Activated CD4-positive, alpha-beta T cell treated with anti-CD3 and anti-CD28 coated beads, Interleukin-2, amount 50 U/mL, for 1 hour (primary cell): ENCODE data around the gene MAGI2.

Source experiments
- DNase-seq: peaks from one replicate; pipeline ENCODE4 v3.0.0-alpha.2; 2020

MAGI2 gene

DNA sequence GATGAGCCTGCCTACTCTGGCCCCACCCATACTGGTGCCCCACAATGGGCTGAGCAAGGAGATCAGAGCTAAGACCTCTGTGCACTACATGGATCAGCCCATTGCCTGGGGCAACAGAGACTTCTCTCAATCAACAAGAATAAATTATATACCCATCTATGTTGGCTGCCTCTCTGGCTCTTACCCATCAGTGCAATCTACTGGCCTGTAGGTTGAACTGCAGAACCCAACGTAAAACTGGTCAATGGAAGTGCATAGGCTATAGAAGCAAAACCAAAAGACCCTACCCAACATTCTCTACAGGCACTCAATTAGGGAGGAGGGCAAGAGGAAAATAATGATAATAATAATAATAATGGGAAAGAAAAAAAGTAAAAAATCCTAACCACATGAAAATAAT lies 574.3 kb downstream of the MAGI2 start:
- no peak for DNase-seq

DNA sequence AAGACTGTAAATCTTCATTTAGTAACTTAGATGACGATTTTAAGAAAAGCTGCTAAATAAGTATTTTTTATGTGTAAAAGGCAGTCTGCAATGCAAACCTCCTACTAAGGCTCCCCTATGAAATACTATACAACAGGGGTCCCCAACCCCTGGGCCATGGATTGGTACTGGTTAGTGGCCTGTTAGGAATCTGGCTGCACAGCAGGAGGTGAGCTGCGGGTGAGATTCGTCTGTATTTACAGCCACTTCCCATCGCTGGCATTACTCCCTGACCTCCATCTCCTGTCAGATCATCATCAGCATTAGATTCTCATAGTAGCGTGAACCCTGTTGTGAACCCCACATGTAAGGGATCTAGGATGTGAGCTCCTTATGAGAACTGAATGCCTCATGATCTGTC lies 580.4 kb downstream of the MAGI2 start:
- DNase-seq: no peak

DNA sequence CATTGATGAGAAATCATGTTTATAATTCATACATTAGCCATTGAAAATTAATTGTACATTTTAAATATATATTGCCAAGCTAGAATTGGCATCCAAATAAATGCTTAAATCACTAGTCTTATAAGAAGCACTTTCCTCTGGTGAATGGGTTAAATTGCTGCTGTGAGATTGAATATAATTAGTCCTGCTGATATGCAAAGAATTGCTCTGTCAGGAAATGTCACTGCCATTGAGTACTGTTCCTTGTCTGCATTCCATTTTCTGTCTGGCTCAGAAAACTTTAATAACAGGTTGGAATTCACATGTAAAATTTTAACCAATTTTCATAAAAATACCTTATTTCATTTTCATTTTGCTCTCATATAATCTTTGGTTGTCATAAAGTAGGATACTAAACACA lies 589.1 kb downstream of the MAGI2 start:
- no peak for DNase-seq

DNA sequence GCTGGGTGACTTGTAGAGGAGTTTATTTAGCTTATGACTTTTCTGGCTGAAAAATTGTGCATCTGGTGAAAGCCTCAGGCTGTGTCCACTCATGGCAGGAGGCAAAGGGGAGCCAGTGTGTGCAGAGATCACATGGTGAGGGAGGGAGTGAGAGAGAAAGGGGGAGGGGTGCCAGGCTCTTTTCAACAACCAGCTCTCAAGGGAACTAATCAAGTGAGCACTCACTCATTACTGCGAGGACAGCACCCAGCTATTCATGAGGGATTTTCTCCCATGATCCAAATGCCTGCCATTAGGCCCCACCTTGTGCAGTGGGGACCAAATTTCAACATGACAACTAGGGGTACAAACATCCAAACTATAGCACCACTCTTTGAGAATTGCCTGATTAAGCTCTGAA lies 590.2 kb downstream of the MAGI2 start:
- DNase-seq: no peak

DNA sequence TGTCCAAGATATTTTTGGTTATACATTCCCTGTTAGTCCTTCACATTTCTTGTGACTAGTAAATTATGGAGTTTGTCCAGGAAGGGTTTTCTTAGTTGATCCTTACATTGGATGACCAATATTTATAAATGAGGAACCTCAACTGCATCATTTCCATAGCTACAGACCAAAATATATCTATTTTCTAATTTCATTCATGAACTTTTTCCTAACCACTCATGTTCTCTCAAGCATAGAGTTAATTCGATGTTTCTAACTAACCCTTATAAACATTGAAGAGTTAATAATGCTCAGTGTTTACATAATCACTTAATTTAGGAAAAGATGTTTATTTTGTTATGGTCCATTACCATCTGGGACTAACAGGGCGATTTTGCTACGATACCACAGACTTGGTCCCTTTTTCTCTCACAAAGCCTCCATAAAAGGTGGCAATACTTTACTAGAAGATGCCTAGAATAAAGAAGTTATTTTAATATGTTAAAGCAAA lies 591.0 kb downstream of the MAGI2 start:
- no peak for DNase-seq

DNA sequence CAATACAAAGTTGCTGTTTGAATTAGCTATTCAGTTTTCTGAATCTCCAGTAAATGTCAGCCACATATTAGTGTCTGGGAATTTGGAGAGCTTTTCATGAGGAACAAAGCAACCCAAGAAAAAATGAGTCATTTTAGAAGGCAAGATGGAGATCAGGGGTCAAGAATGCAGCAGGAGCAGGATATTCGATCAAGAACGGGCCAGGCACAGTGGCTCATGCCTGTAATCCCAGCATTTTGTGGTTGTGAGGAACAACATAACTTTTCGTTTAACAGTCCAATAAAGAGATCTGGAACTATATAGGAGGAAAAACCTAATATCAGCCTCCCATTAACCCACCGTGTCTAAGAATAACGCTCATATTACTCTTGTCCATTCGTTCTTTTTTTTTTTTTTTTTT lies 600.5 kb downstream of the MAGI2 start:
- DNase-seq: no peak

DNA sequence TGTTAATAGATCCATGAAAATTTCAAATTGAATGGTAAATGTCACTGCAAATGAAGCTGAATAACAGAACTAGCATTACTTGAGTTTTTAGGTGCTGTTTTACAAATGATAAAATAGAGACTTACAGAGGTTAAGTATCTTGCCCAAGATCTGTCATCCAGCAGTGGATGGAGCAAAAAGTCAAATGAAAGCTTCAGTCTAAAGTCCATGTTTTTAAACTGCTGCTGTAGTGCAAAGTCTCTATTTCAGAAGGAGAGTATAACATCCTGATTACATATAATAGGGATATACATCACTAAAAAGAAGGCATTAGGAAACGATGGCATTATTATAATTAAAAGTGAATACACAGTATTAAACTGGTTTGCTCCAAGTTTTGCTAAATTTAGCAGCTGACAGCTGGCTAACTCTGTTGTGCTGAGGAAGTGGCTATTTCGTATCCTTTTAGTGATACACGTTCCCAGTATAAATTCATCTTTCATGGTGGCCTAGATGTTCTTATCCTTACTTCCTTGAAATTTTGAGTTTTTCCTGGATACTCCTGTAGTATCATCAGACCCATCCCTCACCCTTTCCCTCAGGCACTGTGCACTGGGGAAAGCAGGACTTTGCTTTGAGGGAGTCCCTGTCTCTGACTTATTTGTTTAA lies 603.2 kb downstream of the MAGI2 start:
- DNase-seq: no peak

DNA sequence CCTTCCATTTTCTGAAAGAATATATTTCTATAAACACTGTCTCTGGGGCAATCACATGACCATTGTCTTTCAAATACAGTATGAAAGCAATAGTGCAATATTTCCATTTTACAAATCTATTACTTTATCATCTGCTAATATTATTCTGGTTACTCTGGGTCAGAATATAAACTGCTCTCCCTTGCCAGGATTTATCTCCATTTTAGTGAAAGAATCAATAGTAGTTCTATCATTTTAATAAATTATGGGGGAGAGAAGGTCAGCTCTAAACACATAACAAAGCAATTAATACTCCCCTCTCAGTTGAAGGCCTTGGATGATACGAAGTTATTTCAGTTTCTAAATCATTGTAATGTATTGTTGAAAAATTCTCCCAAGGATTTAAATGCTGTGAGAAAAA lies 608.3 kb downstream of the MAGI2 start:
- no peak for DNase-seq

DNA sequence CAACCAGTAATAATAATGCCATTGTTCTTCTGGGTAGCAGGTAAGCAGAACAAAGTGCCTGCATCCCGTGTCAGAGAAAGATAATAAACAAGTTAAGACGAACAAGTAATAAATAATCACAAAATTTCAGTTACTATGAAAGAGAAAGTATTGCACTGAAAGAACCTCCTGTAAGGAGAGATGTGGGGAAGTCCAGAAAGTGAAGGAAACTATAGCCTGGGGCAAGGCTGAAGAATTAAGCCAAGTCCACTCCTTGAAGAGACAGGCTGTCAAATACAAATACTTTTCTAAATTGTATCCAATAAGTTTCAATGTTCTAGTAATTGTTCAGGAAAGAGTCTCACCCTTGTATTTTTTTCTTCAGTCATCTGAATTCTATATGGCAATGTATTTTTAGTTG lies 611.4 kb downstream of the MAGI2 start:
- no peak for DNase-seq

DNA sequence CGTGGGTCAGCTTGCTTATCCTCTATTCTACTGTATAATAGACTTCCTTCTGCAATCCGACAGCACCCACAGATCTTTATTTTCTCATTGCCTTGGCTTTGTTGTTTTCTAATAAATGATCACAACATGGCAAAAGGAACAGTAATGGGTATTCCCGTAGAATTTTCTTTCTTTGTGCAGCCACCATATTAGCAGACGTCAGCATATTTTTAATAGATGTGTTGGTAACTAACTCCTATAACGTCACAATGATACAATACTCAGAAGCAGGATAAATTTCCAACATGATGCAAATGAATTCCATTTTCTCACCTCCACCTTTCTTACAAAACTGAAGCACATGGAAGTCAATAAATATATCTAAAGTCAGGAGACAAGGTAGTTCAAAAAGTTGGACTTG lies 617.6 kb downstream of the MAGI2 start:
- DNase-seq: no peak

DNA sequence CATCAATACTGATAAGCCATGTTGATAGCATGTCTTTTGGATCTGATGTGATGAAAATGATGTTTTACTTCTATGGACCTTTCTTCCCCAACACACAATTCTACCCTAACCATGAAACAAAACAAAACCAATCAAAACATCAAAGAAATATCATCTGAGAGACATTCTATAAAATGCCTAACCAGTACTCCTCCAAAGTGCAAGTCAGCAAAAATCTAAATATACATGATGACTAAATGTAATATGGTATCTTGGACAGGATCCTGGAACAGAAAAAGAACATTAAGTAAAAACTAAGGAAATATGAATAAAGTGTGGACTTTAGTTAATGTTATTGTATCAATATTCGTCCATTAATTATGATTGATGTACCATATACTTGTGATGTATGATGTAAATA lies 625.1 kb downstream of the MAGI2 start:
- DNase-seq: no peak

DNA sequence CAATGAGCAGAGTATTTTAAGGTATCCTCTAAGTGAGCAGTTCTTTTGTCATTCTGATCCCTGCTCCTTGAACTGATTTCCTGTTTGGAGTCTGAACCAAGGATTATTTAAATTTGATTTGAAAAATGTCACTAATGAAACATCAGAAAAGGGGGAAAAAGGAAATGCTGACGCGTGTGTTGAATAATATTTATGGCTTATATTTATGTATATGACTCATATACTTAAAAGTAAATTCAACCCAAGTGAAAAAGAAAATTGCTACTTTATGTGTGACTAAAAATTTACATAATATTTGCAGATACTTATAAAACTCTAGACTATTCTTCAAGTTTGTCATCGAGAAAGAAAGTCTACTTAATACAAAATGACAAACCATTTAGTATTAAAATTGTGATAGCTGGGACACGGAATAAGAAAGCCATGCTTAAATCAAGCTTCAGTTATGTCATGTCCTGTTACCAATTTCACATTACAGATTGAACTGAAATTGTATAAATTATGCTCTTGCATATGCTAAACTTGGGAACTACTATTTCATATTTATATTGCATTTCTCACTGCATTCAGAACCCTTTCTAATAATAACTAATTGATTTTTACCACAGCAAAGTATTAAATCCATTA lies 649.9 kb downstream of the MAGI2 start:
- DNase-seq: no peak

DNA sequence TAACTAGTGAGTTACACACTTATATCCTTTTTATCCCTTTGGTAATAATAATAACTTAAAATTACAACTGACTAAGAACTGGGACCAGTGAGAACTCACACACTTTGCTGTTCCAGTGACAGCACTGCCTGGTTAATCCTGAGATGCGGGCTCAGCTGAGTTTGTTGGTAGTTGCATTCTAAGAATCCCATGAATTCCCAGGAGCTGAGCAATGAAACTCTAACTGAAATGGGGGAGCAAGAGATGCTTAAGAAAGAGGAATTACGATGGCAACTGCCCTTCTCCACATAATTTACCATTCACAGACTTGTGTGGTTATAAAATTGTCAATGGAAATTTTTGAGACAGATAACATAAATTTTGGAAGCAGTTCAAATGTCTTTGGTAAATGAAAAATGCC lies 659.4 kb downstream of the MAGI2 start:
- DNase-seq: no peak

DNA sequence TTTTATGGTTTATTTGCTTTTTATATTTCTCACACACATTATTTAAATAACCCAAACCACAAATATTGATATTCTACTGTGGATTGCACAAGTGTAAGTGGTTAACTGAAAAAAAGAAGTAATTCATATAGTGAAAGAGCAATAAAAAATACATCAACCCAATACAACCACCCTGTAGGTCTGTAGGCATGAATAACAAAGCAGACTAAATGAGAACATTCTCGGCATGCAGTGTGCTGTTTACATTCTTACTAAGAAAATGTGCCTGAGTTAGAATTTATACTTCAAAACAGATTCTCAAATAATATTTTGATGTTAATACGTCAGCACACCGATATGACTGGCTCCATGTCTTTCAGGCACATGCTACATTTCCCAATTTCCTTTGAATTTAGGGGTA lies 660.8 kb downstream of the MAGI2 start:
- DNase-seq: no peak

DNA sequence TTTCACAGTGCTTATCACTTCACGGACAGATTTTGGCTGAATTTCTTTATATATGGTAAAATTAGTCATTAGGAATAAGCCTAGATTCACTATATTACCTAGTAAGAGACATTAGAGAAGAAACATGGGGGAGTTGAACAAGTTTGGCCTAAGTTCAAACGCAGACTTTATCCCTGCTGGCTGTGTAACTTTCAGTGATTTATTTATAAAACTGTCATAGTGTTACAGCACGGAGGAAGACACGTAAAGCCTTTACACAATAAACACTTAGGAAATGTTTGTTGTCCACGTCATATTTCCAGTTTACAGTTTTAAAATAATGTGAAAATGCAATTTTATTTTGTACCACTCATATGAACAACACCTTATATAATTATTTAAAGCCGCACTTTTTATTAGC lies 661.5 kb downstream of the MAGI2 start:
- DNase-seq: no peak

DNA sequence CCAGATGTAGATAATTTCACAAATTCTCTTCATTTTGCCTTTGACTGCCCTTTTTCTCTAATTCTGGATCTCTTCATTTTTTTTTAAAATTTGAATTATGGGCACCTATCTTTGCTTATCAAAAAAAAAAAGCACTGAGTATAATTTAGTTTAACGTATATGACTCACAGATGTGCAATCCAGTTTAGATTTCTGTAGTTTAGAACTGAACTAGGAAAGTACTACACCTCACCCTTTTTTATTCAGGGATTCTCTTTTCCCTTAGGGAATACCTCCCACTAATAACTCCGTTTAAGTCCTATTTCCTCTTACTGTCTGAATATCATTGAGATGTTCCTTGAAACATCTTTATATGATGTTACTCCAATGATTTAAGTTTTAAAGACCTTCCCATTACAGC lies 665.0 kb downstream of the MAGI2 start:
- DNase-seq: no peak

DNA sequence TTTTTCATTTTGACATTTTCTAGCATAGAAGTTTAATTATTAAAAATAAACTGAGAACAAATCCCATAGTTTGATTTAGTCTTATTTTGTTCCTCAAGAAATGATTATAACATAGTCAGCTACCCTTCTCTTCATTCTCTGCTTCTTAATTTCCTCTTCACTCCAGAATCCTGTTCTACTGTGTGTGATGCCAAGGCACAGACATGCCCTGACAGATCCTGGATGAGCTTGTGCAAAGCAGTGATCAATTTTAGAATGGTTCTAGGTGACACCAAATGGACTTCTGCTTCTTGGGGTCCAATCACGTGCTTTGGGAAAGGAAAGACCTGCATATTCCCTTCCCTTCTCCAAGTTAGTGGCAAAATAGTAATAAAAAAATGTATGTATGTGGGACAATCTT lies 665.6 kb downstream of the MAGI2 start:
- DNase-seq: no peak

DNA sequence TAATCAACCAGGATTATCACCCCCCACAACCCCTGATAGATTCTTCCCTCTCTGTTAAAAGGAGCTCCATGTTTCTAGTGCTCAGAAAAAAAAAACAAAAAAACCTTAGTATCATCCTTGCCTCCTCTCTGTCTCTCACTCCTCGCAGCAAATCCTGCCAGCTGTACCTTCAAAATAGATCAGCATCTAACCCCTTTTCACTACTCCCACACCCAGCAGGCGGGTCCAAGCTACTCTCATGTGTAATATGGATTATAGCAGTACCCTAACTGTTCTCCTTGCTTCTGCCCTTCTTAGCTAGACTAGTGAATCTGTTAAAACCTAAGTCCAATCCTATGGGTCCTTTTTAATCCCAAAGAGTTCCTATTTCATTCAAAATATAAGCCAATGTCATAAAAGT lies 667.4 kb downstream of the MAGI2 start:
- DNase-seq: no peak

DNA sequence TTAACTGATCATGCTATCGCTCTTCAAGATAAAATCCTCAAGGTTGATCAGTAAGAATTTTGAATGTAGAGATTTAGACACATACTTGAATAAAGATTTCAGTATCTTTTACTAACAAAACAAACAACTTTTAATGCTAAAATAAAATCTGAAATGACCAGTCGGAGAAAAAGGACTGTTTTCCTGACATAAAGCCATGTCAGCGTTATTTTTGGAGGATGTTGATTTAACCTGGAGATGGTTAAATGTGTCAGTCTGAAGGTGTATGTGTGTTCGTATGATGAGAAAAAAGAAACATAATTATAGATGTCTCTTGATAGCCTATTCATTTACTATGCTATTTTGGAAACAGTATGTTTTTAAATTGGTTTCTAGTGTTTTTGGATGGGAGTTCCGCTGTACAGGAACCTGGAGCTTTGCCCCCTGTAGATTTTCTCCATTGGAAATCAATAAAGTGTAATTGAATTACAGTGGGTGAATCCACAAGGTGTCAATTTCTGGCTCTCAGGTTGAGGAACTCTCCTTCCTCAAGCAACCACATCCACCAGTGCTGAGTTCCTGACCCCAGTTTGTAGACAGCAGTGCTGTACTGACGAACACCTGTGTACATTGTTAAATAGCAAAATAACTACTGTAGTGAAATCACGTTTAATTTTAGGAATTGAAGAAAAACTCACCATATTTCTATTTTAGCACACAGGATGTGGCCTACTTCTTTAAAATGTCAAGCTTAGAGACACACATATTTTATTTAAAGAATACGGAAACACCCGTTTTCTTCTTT lies 670.1 kb downstream of the MAGI2 start:
- no peak for DNase-seq

DNA sequence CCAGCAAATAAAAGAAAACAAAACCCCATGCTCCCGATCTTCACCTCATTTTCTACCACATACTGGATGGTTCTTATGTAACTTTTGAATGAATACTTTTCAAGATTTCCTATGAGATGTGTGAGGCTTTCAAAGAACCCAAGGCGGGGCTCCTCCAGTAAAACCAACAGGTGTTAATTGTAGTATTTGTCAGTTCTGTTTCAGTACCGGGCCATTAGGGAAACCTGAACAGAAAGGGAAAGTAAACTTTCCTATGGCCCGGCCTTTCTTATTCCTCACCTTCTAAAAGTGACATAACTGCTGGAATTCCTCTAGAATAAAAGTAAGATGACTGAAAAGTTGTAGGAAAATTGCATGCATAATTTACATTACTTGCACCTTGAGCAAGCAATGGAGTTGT lies 672.9 kb downstream of the MAGI2 start:
- no peak for DNase-seq

DNA sequence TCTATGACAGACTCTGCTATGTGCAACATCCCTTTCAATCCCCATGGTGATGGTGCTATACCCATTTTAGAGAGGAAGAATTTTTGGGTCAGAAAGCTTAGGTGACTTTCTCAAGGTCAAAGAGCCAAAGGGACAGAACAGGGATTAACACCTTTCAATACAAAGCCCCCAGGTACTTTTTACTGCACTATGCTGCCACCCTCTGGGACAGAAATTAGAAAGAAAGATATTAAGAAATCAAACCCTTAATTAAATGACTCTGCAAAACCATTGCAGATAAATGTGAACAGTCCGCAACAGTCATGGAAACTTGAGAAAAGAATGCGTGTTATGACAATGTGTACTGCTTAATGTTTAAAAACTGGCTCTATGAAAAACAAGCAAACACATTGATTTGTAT lies 673.7 kb downstream of the MAGI2 start:
- no peak for DNase-seq

DNA sequence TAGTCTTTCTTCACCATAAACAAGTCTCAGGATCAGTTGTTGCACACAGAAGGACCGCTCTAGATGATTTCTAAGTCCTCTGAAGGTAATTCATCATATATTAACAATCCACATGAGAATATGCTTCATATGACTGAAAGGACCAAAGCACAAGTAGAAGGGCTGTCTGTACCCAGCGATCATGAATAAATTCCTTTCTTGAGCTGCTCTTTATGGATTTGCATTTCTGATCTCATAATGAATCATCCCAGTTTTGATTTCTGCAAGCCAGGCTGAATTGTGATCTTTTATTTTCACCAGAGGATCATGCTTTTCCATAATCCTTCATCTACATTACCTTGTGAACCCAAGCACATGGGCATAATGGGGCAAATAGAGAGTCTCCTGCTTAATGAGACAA lies 675.6 kb downstream of the MAGI2 start:
- DNase-seq: no peak

DNA sequence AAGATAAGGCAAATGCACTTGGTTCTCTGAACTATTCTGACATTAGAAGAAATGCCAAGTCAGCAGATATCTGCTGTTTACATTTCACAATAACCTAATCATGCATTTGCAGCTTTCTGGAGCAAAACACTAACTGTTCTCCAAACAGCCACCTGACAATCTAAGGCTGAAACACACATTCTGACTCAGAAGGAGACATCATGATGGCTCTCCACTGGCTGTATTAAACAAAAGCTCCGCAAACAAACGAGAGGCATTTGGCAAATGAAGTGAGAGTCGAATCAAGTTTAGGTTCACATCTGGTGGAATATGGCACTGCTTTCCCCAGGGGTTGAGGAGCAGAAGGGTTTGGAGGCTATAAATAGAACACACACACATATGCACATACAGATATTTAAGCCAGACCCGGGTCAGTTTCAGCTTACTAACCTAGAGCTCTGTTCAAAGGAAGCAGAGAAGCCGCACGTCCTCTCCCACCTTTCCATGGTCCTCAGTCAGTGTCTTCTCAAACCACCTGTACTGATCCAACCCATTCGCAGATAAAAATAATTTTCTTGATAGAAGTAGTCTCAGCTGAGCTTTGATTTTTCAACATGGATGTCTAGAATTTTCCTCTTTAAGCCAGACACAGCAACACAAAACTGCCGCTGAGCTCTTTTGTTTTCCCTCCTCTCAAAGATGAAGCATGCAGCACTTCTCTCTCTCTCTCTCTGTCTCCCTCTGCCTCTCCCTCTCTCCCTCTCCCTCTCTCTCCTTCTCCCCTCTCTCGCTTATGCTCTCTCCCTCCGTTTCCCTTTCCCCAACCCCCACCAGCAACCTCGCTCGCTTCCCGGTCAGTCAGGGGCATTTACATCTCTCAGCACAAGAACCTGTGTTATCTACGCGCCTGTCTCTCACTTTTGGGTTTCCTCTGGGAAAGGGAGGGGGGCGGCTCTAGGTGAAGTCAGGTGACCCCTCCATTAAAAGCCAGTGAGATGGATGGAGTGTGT lies 682.8 kb downstream of the MAGI2 start:
- no peak for DNase-seq
